NCI-H187 (cell line): Measurements from ENCODE around the gene NRIP3.
"Not testable (repeated sequence)": the region's sequence is repeated elsewhere in the genome, so short reads cannot be mapped to it uniquely, and the experiment has no call there.

Experiments
- DNase-seq, 2 experiments: peaks; one replicate each; lab custom pipeline; 2025; lab: John Stamatoyannopoulos, UW

The NRIP3 gene

GRCh38 chr11:9016916-9017642 lies 13.3 kb upstream of the NRIP3 start:
- DNase-seq: no peak

DNA sequence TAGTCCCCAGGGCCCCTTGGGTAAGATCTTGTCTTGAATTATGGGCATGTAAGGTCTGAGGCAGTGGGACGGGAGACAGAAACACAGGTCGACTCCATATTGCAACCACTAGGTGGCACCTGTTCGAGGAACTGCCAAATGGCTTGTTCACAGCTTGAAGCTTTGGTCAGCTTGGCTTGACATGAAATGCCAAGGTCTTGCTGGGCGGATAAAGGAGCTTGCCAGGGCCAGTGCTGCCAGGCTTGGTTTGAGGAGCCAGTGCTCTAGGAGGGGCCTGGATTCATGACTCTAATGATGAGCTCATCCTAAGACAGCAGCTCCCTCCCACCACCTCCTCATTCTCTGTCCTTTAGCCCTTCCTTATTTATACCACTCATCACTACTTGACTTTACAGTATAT lies 11.9 kb upstream of the NRIP3 start:
- DNase-seq: peak in 1 of 2 experiments; percentile 31

GRCh38 chr11:9014826-9015225 lies 11.0 kb upstream of the NRIP3 start:
- no peak for DNase-seq

DNA sequence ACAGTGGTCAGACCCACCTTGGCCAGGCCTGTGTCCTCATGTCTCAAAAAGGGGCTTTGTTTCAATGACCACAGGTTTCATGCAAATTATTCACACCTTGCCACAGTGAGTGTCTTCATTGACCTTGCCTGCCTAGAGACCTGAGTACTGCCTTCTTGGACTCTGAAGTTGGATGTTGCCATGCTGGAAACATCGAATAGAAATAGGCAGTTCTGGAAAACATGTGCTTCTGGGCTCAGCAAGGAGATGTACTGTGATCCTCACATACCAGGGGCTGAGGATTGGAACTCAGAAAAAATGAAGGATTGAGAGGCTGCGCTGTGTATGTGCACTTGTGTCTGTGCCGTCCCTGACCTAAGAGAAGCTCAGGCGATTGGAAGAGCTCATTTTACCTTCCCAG lies 9.6 kb upstream of the NRIP3 start:
- no peak for DNase-seq

- not testable (repeated sequence) for DNase-seq
Measured at GRCh38 chr11:9009538-9009937, 5.7 kb upstream of the NRIP3 start.

GRCh38 chr11:9008661-9009060 lies 4.9 kb upstream of the NRIP3 start:
- DNase-seq: no peak

DNA sequence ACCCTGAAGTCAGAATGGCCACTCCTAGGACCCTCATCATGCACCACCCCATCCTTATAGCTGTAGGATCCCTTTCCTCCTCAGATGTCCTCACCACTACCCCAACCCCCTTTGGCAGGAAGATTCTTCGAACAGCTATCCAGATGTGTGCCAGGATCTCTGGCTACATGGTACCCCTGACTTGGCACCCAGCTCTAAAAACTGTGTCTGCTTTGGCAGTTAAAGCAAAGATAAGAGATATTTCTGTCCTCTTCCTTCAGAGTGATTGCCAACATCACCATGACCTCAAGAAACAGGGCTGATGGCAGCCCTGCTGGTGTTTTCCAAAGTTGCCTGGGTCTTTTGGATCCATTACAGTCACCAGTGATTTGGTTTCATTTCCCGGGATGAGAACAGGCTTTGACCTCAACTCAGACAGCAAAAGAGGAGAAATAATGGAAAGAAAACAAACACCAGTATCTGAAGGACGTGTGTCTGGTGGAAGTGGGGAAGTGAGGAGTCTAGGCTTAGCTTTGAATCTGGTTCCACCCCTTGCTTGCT lies 4.3 kb upstream of the NRIP3 start:
- no peak for DNase-seq

- DNase-seq: no peak
Measured at GRCh38 chr11:9005087-9005486, 1.3 kb upstream of the NRIP3 start.

GRCh38 chr11:9004183-9004926 lies 554 bp upstream of the NRIP3 start:
- DNase-seq: no peak

- DNase-seq: no peak
Measured at GRCh38 chr11:9002920-9003572, 755 bp downstream of the NRIP3 start.

DNA sequence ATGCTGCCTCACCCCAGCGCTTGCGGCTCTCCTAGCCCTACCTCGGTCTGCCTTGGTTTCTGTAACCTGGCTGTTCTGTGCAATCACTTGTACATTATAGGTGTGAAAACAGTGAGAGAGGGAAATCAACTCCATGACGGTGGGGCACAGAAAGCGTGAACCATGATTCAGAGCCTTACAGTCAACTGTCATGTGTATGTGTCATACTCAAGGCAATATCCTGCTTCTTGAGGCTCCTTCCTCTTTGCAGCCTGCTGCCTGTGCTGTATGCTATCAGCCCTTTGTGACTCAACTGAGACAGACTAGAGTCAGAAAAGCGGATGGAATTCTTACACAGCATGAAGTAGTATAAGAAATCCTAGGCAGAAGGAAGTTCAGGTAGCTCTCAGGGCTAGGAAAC lies 2.1 kb downstream of the NRIP3 start:
- DNase-seq: no peak

DNA sequence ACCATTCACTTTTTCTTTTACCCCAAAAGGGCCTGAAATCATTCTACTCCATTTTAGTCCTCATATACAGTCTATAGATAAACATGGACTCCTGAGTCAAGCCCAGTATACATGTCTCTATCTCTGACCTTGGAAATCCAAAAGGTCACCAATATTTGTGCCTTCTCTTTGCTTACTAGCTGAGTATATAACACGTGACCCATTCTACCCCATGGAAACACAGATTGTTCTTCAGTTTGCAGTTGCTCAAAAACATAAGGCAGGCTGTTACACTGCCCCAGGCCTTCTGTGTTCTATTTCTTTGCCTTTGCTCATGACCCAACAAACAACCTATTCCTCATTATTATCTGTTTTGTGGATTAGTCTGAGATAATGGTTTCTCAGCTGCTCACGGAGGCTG lies 5.8 kb downstream of the NRIP3 start:
- DNase-seq: no peak

DNA sequence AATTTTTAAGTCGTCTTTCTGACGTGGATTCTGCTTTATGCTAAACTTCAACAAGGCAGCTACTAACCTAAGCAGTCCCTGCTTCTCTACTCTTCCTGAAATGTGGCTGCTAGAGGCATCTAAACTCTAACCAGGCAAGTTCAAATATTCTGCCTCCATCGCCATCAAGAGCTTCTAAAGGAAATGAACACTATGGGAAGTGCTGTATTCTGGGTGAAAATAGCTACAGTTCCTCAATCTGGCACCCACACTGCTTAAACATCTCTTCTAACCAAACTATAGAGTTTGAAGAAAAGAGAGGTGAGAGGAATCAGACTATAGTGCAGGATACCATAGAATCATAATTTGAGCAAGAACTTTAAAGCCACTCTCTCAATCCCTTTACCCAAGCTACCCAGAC lies 6.3 kb downstream of the NRIP3 start:
- no peak for DNase-seq

DNA sequence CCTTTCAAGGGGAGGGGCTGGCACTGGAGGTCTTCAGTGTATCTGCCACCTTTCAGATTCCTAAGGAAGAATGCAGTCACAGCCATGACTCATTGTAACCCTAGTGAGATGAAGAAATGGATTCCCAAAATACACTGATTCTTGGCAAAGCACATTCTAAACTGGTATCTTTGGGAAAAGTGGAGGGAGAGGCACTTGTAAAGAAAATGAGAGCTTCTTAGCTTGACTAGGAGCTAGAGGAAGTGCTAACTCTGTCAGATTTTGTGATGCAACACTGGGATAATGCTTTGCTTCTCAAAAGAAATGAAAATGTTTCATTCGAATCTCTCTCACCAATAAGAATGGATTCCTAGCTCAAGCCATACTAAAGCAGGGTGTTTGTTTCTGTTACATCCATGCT lies 14.3 kb downstream of the NRIP3 start:
- no peak for DNase-seq

DNA sequence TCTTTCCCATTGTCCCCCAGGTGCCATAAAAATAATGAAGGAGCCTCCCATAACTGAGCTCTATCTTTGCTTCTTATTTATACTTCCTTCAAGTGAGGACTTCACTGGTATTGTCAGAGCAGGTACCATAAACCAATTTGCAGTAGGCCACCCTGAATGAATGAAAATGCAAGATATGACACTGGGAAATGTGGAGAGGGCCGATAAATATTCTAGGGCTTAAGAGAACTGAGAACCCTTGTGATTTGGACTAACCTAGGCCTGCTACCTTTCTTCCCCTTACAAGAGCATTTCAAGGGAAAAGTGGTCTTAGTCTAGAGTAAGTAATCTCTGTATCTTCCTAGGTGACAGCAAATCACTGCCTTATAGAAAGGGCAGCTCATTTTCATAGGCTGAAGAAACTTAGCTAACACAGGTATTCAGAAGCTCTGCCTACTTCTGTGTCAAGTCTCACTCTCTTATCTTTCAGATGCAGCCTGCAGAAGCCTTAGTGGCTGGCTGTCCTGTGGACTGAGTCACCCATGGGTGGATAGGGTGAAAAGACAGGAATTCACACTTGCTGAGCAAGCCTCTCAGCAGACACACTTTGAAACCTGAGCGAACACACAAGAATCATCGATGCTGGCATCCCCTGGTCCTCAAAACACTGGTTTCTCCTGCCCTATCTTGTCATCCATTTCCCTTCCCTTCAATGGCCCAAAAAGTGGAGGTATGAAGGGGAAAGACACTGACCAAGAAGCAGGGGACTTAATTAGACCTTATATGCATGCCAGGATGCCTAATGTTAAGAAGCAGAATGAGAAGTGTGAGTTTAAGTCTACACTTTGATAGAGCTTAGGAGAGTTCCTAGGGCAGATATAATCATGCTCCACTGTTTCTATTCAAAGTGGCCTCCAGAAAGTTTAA lies 15.2 kb downstream of the NRIP3 start:
- DNase-seq: no peak

- DNase-seq: no peak
Measured at GRCh38 chr11:8987446-8987845, 16.4 kb downstream of the NRIP3 start.

DNA sequence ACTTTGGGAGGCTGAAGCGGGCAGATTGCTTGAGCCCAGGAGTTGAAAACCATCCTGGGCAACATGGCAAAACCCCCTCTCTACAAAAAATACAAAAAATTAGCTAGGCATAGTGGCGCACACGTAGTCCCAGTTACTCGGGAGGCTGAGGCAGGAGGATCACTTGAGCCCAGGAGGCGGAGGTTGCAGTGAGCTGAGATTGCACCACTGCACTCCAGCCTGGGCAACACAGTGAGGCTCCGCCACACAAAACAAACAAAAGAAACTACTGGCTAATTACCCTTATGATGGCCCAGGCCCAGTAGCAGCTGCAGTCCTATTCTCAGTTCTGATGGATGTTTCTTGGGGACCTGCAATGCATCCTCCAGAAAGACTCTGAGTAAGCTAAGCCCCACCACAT lies 17.0 kb downstream of the NRIP3 start:
- not testable (repeated sequence) for DNase-seq

GRCh38 chr11:8985462-8985861 lies 18.3 kb downstream of the NRIP3 start:
- no peak for DNase-seq

- no peak for DNase-seq
Measured at GRCh38 chr11:8983552-8983951, 20.2 kb downstream of the NRIP3 start.

DNA sequence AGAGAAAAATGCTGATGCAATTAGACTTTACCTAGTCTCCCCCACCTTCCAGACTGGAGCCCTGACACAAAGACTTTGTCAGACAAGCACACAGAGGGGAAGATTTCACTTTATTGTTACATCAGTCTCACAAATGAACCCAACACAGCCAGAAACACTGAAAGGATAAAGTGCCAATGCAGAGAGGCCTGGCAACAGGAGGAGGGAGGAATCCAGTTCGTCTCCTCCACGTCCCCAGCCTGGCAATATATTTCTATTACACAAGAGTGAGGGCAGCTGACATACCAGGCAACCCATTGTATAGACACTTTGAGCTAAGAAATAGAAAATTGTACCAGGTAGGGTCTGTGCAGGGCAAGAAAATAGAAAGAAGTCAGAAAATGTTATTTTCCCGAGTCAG lies 23.3 kb downstream of the NRIP3 start:
- no peak for DNase-seq

DNA sequence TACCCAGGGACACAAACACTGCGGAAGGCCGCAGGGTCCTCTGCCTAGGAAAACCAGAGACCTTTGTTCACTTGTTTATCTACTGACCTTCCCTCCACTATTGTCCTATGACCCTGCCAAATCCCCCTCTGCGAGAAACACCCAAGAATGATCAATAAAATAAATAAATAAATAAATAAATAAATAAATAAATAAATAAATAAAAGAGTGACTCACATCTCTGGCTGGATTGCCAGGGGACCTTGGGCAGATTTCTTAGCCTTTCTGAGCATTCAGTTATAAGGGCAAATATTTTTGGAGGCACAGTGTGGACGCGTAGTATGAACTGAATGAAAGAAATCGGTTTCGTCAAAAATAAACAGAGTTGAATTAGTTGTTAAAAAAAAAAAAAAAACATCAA lies 24.4 kb downstream of the NRIP3 start:
- not testable (repeated sequence) for DNase-seq

GRCh38 chr11:8973121-8973520 lies 30.7 kb downstream of the NRIP3 start:
- DNase-seq: no peak
